NCI-H345 treated with DMSO at 0.1 percent for 48 hours (cell line): ENCODE results near the gene LPCAT3.

Source experiments
- DNase-seq: peaks from one replicate; lab custom pipeline; 2025; ENCODE audit not compliant: unreplicated experiment; lab: John Stamatoyannopoulos, UW

The LPCAT3 gene

GRCh38 chr12:7001921-7002591 lies 16.2 kb downstream of the LPCAT3 start:
- DNase-seq, result no peak

- no peak for DNase-seq
These were observed 19.4 kb downstream of the LPCAT3 start for GRCh38 chr12:6998715-6999451.

- DNase-seq, result no peak
These were observed 22.2 kb downstream of the LPCAT3 start for GRCh38 chr12:6996040-6996441.

GRCh38 chr12:6987956-6988553 lies 30.2 kb downstream of the LPCAT3 start:
- no peak for DNase-seq

GRCh38 chr12:6982532-6982931 lies 35.7 kb downstream of the LPCAT3 start:
- no peak for DNase-seq

GRCh38 chr12:6981152-6982052 lies 36.9 kb downstream of the LPCAT3 start:
- DNase-seq, result no peak

- DNase-seq, result no peak
These were observed 37.5 kb downstream of the LPCAT3 start for GRCh38 chr12:6980740-6981139.

GRCh38 chr12:6980075-6980474 lies 38.2 kb downstream of the LPCAT3 start:
- DNase-seq, result no peak

GRCh38 chr12:6979453-6979852 lies 38.8 kb downstream of the LPCAT3 start:
- DNase-seq, result no peak

GRCh38 chr12:6979021-6979420 lies 39.3 kb downstream of the LPCAT3 start:
- DNase-seq, result no peak

- DNase-seq, result no peak
These were observed 39.7 kb downstream of the LPCAT3 start for GRCh38 chr12:6978611-6979011.

- DNase-seq, result no peak
These were observed 40.1 kb downstream of the LPCAT3 start for GRCh38 chr12:6978188-6978587.

GRCh38 chr12:6977653-6978052 lies 40.6 kb downstream of the LPCAT3 start:
- DNase-seq, result no peak

GRCh38 chr12:6975297-6976032 lies 42.8 kb downstream of the LPCAT3 start:
- DNase-seq, result no peak

GRCh38 chr12:6974180-6974579 lies 44.1 kb downstream of the LPCAT3 start:
- DNase-seq, result no peak

GRCh38 chr12:6970096-6970527 lies 48.2 kb downstream of the LPCAT3 start:
- DNase-seq, result no peak

GRCh38 chr12:6968426-6968825 lies 49.9 kb downstream of the LPCAT3 start:
- DNase-seq, result no peak

GRCh38 chr12:6967651-6968100 lies 50.6 kb downstream of the LPCAT3 start:
- no peak for DNase-seq

- DNase-seq, result no peak
These were observed 51.9 kb downstream of the LPCAT3 start for GRCh38 chr12:6966351-6966750.

- DNase-seq, result no peak
These were observed 52.6 kb downstream of the LPCAT3 start for GRCh38 chr12:6965714-6966113.
